ENCODE measurements around the gene ANAPC15. TPM values are rescaled to one million over a fixed set of nuclear protein-coding genes. Genes with fewer than 3 reads are reported as not detected.

ANAPC15 gene
- total and polyA plus RNA-seq, 9 of the 15 experiments (the other 6 are each of a cell fraction or from before 2014, with no cell fraction given) = 53.0 to 254 (median 75.7) TPM

DNA sequence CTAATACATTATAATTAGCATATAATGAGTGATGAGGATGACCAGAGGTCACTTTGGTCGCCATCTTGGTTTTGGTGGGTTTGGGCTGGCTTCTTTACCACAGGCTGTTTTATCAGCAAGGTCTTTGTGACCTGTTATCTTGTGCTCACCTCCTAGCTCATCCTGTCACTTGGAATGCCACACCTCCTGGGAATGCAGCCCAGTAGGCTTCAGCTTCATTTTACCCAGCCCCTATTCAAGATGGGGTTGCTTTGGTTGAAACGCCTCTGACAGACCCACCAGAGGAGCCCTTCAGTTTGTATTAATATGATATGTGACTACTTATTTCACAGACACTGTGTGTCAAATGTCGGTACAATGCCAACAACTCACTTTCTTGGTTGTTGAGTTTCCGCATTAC lies 43.3 kb upstream of the ANAPC15 start (continued):
- peak; percentile 60; the same call in 1 of the 2 replicates for TF ChIP-seq HSF4 (CRISPR knock-in tag; IDR thresholded peaks at IDR 0.05; ENCODE audit: borderline replicate concordance)
- no peak for TF ChIP-seq NKRF (IDR thresholded peaks at IDR 0.05; ENCODE audit: borderline replicate concordance)
- TF ChIP-seq ZZZ3 (IDR thresholded peaks at IDR 0.05) = no peak
- TF ChIP-seq TSHZ1 (CRISPR knock-in tag; IDR thresholded peaks at IDR 0.05) = peak; percentile 71; the same call in 1 of the 2 replicates
- TF ChIP-seq NEUROD1 (IDR thresholded peaks at IDR 0.05; ENCODE audit: borderline replicate concordance, low read depth, low read length, partially characterized antibody) = no peak
- TF ChIP-seq, protein P1, sequence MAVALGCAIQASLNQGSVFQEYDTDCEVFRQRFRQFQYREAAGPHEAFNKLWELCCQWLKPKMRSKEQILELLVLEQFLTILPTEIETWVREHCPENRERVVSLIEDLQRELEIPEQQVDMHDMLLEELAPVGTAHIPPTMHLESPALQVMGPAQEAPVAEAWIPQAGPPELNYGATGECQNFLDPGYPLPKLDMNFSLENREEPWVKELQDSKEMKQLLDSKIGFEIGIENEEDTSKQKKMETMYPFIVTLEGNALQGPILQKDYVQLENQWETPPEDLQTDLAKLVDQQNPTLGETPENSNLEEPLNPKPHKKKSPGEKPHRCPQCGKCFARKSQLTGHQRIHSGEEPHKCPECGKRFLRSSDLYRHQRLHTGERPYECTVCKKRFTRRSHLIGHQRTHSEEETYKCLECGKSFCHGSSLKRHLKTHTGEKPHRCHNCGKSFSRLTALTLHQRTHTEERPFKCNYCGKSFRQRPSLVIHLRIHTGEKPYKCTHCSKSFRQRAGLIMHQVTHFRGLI (CRISPR knock-in tag; IDR thresholded peaks at IDR 0.05) = peak; percentile 69; the same call in 1 of the 2 replicates
- 0 out of 2 replicates have a peak, but pooled peaks have one; percentile 54 for TF ChIP-seq PTRF (tag; IDR thresholded peaks at IDR 0.05)
- TF ChIP-seq U2AF2 (optimal IDR thresholded peaks at IDR 0.05; ENCODE audit: low read depth, low read length) = no peak
- TF ChIP-seq ZNF384 (IDR thresholded peaks at IDR 0.05; ENCODE audit: low read depth, low read length) = no peak
- 0 out of 2 replicates have a peak, but pooled peaks have one; percentile 28 for TF ChIP-seq ZNF41 (CRISPR knock-in tag; conservative IDR thresholded peaks at IDR 0.05)
- TF ChIP-seq, protein P2, sequence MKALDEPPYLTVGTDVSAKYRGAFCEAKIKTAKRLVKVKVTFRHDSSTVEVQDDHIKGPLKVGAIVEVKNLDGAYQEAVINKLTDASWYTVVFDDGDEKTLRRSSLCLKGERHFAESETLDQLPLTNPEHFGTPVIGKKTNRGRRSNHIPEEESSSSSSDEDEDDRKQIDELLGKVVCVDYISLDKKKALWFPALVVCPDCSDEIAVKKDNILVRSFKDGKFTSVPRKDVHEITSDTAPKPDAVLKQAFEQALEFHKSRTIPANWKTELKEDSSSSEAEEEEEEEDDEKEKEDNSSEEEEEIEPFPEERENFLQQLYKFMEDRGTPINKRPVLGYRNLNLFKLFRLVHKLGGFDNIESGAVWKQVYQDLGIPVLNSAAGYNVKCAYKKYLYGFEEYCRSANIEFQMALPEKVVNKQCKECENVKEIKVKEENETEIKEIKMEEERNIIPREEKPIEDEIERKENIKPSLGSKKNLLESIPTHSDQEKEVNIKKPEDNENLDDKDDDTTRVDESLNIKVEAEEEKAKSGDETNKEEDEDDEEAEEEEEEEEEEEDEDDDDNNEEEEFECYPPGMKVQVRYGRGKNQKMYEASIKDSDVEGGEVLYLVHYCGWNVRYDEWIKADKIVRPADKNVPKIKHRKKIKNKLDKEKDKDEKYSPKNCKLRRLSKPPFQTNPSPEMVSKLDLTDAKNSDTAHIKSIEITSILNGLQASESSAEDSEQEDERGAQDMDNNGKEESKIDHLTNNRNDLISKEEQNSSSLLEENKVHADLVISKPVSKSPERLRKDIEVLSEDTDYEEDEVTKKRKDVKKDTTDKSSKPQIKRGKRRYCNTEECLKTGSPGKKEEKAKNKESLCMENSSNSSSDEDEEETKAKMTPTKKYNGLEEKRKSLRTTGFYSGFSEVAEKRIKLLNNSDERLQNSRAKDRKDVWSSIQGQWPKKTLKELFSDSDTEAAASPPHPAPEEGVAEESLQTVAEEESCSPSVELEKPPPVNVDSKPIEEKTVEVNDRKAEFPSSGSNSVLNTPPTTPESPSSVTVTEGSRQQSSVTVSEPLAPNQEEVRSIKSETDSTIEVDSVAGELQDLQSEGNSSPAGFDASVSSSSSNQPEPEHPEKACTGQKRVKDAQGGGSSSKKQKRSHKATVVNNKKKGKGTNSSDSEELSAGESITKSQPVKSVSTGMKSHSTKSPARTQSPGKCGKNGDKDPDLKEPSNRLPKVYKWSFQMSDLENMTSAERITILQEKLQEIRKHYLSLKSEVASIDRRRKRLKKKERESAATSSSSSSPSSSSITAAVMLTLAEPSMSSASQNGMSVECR (CRISPR knock-in tag; IDR thresholded peaks at IDR 0.05) = no peak
- TF ChIP-seq ZNF274 (IDR thresholded peaks at IDR 0.05; ENCODE audit: borderline replicate concordance, low read depth, low read length) = no peak
- TF ChIP-seq ETV1 (tag; conservative IDR thresholded peaks at IDR 0.05; ENCODE audit: low read depth) = peak; percentile 41; the same call in 1 of the 2 replicates
- TF ChIP-seq ZNF583 (CRISPR knock-in tag; IDR thresholded peaks at IDR 0.05) = peak; percentile 73; the same call in 1 of the 2 replicates
- TF ChIP-seq ZSCAN29 (IDR thresholded peaks at IDR 0.05) = no peak
- peak; percentile 41; the same call in 1 of the 2 replicates for TF ChIP-seq GTF2A2 (tag; IDR thresholded peaks at IDR 0.05)
- TF ChIP-seq GABPA (tag; conservative IDR thresholded peaks at IDR 0.05; ENCODE audit: low read depth) = no peak
